Testis (tissue), 2 donors: ENCODE measurements around the gene SRCAP.

Source experiments
- CTCF ChIP-seq, 3 experiments: fragments of 450-650 bp in 2 of 3; fragments of 200-600 bp in 1 of 3; sonication (generic) in 1 of 3; IDR thresholded peaks; one replicate each; pipeline ENCODE4 v1.5.1; 2016 to 2019; ENCODE audit warnings: antibody characterized with exemption in 3 of 3, mild to moderate bottlenecking in 2 of 3, moderate library complexity in 1 of 3
- POLR2A ChIP-seq: fragments of 450-650 bp; IDR thresholded peaks from one replicate; pipeline ENCODE4 v1.6.1; 2017; ENCODE audit warnings: antibody characterized with exemption, mild to moderate bottlenecking, moderate library complexity

GRCh38 chr16:30660424-30661261 lies 38.3 kb upstream of the SRCAP start:
- TF ChIP-seq CTCF (IDR thresholded peaks at IDR 0.05) (no peak), POLR2A (no peak)
